Measurements from ENCODE around the gene RNF223.
A peak's percentile ranks its signal among the peaks of the same experiment; 100 is the strongest.
"Not testable (repeated sequence)": the region's sequence is repeated elsewhere in the genome, so short reads cannot be mapped to it uniquely, and the experiment has no call there.

The RNF223 gene

DNA sequence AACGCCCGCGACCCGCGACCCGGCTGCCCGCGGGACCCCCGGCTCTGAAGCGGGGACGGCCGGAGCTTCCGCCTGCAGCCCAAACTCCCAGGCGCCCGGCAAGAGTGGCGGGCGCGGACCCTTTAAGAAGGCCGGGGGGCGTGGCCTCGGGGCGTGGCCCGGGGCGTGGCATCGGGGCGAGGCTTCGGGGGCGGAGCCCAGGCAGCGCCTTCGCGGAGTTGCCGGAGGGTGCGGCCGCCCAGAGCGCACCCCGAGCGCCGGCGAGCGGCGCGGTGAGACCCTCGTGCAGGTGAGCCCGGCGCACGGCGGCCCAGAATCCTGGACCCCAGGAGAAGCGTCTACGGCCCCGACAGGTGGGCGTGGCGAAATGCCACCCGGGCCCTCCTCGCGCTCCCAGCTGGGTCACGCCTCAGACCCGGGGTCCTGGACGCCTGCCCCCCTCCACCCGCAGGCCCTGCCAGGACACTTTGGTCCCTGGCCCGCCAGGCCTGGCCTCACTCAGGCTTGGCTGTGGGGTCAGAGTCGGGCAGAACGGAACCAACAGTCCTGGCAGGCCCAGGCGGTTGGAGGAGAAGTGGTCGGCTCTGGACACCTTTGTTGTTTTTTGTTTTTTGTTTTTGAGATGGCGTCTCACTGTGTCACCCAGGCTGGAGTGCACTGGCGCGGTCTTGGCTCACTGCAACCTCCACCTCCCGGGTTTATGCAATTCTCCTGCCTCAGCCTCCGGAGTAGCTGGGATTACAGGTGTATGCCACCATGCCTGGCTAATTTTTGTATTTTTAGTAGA is 14.4 kb downstream of the RNF223 start:
- CTCF ChIA-PET: interaction anchor here (0.8 to 1.5 kb wide), 4 partner anchors 27 to 172 kb away, joined by 3 to 4 read pairs (median 3); no protein-coding TSS in a partner anchor
- DNase-seq (ENCODE audit: extremely low spot score): peak; percentile 96
- POLR2A ChIA-PET: interaction anchor here (0.9 to 1.3 kb wide), 5 partner anchors 28 to 92 kb away, joined by 3 to 4 read pairs (median 3); partner anchors contain the start of genes HES4 and ISG15
- TF ChIP-seq TARDBP (IDR thresholded peaks at IDR 0.05) (no peak), LEF1 (IDR thresholded peaks at IDR 0.05; ENCODE audit: borderline replicate concordance) (no peak), SUZ12 (IDR thresholded peaks at IDR 0.05) (no peak), FOXK2 (IDR thresholded peaks at IDR 0.05) (no peak), SP1 (IDR thresholded peaks at IDR 0.05) (peak; percentile 74; the same call in 1 of the 2 replicates), BHLHE40 (IDR thresholded peaks at IDR 0.05; ENCODE audit: borderline replicate concordance) (no peak)
- TF ChIP-seq, protein P1, sequence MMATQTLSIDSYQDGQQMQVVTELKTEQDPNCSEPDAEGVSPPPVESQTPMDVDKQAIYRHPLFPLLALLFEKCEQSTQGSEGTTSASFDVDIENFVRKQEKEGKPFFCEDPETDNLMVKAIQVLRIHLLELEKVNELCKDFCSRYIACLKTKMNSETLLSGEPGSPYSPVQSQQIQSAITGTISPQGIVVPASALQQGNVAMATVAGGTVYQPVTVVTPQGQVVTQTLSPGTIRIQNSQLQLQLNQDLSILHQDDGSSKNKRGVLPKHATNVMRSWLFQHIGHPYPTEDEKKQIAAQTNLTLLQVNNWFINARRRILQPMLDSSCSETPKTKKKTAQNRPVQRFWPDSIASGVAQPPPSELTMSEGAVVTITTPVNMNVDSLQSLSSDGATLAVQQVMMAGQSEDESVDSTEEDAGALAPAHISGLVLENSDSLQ (IDR thresholded peaks at IDR 0.05): no peak

DNA sequence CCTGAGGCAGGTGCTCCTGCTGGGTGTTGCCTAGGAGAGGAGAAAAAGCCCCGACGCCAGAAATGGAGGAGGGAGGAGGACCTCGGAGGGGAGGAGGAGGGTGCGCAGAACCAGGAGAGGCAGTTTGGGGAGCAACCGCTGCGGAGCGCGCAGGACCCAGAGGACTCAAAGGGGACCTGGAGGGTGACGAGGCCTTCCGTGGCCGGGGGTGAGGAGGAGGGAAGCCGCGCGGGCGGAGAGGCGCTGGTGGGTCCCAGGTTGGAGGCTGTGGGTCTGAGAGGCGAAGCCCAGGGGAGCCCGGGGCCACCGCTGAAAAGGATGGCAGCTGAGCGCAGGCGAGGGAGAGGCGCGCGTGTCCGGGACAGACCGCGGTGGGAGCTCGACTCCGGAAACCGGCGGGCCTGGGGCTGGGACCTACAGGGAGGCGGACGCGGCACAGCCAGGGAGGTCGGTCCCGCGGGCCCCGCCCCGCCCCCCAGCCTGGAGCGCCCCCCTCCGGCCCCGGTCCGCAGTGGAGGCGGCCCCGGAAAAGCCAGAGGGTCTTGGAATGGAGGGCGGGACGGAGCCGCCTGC is 15.1 kb downstream of the RNF223 start:
- TF ChIP-seq FOXM1 (IDR thresholded peaks at IDR 0.05; ENCODE audit: borderline replicate concordance): no peak
- no peak for TF ChIP-seq TARDBP (IDR thresholded peaks at IDR 0.05)
- TF ChIP-seq ZNF384 (IDR thresholded peaks at IDR 0.05): no peak
- TF ChIP-seq HDGF (IDR thresholded peaks at IDR 0.05; ENCODE audit: borderline replicate concordance): no peak
- TF ChIP-seq, protein P1 (IDR thresholded peaks at IDR 0.05): no peak
- no peak for TF ChIP-seq ELF4 (IDR thresholded peaks at IDR 0.05)
- ChIA-PET POLR2A (interaction anchor here (0.9 to 1.3 kb wide), 5 partner anchors 28 to 92 kb away, joined by 3 to 4 read pairs (median 3); partner anchors contain the start of genes HES4 and ISG15), CTCF (interaction anchor here (0.6 to 1.5 kb wide), 6 partner anchors 26 to 129 kb away, joined by 3 to 4 read pairs (median 4); no protein-coding TSS in a partner anchor)
- peak; percentile 18 for DNase-seq (ENCODE audit: extremely low spot score)

DNA sequence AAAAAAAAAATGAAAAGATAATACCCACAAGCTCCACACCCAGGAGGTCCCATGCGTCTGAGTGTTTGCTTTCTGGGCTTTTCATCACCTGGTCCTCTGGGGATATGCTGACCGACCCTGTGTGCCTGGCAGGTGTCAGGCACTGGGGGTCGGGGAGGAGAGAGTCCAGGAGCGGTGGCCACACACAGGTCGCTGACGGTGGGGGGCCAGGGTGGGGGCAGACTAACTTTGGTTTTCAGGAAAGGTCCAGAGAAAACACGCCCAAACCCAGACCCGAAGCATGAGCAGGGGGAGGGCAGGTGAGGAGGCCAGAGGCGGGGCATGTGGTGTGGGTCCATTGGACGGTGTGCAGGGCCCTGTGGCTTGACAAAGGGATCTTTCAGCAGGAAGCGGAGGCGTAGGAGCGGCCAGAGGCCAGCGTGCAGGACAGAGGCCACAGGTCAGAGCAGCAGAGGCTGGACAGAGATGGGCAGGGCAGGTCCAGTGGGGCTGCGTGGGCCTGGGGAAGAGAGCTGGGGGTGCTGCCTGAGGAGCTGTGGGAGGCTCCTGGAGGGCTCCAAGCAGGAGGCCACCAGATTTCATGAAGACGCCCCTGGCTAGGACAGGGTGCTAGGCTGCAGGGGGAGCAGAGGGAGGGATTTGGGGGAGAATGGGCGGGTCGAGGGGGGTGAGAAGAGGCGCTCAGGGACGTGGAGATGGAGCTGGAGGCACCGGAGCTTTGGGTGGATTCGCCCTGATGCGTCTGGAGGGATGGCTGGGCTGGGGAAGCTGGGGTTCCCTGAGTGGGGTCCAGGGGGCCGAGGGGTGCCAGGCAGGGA is 15.8 kb downstream of the RNF223 start:
- no peak for DNase-seq (ENCODE audit: extremely low spot score)
- POLR2A ChIA-PET: interaction anchor here (0.9 to 1.1 kb wide), 3 partner anchors 27 to 91 kb away, joined by 3 to 4 read pairs (median 3); partner anchors contain the start of gene ISG15
- CTCF ChIA-PET: interaction anchor here (0.6 to 1.5 kb wide), 6 partner anchors 25 to 130 kb away, joined by 3 to 4 read pairs (median 4); no protein-coding TSS in a partner anchor
- no peak for TF ChIP-seq L3MBTL2 (conservative IDR thresholded peaks at IDR 0.05)
- no peak for TF ChIP-seq SUZ12 (IDR thresholded peaks at IDR 0.05)
- TF ChIP-seq ZNF384 (IDR thresholded peaks at IDR 0.05): no peak
- TF ChIP-seq TARDBP (IDR thresholded peaks at IDR 0.05): no peak
- no peak for TF ChIP-seq HDGF (IDR thresholded peaks at IDR 0.05; ENCODE audit: borderline replicate concordance)
- TF ChIP-seq BHLHE40 (IDR thresholded peaks at IDR 0.05; ENCODE audit: borderline replicate concordance): no peak
- no peak for TF ChIP-seq LEF1 (IDR thresholded peaks at IDR 0.05; ENCODE audit: borderline replicate concordance)
- TF ChIP-seq, protein P1 (IDR thresholded peaks at IDR 0.05): no peak
- no peak for TF ChIP-seq FOXM1 (IDR thresholded peaks at IDR 0.05; ENCODE audit: borderline replicate concordance)
- no peak for TF ChIP-seq SP1 (IDR thresholded peaks at IDR 0.05)
- no peak for TF ChIP-seq FOXK2 (IDR thresholded peaks at IDR 0.05)
- no peak for TF ChIP-seq FOXA1 (IDR thresholded peaks at IDR 0.05)
- TF ChIP-seq ARNT (IDR thresholded peaks at IDR 0.05): no peak
- no peak for TF ChIP-seq NFRKB (IDR thresholded peaks at IDR 0.05)
- TF ChIP-seq CTBP1 (IDR thresholded peaks at IDR 0.05; ENCODE audit: borderline replicate concordance): no peak
- TF ChIP-seq ELF4 (IDR thresholded peaks at IDR 0.05): no peak

DNA sequence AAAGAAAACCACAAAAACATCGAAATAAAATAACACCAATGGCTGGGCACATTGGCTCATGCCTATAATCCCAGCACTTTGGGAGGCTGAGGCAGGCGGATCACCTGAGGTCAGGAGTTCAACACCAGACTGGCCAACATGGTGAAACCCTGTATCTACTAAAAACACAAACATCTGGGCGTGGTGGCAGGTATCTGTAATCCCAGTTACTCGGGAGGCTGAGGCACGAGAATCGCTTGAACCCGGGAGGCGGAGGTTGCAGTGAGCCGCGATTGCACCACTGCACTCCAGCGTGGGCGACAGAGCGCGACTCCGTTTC is 16.4 kb downstream of the RNF223 start:
- CTCF ChIA-PET; DNase-seq (ENCODE audit: extremely low spot score): not testable (repeated sequence)
- POLR2A ChIA-PET: interaction anchor here (0.8 kb wide), 1 partner anchor 38 kb away, joined by 3 read pairs; the partner anchor contains the start of gene AGRN

DNA sequence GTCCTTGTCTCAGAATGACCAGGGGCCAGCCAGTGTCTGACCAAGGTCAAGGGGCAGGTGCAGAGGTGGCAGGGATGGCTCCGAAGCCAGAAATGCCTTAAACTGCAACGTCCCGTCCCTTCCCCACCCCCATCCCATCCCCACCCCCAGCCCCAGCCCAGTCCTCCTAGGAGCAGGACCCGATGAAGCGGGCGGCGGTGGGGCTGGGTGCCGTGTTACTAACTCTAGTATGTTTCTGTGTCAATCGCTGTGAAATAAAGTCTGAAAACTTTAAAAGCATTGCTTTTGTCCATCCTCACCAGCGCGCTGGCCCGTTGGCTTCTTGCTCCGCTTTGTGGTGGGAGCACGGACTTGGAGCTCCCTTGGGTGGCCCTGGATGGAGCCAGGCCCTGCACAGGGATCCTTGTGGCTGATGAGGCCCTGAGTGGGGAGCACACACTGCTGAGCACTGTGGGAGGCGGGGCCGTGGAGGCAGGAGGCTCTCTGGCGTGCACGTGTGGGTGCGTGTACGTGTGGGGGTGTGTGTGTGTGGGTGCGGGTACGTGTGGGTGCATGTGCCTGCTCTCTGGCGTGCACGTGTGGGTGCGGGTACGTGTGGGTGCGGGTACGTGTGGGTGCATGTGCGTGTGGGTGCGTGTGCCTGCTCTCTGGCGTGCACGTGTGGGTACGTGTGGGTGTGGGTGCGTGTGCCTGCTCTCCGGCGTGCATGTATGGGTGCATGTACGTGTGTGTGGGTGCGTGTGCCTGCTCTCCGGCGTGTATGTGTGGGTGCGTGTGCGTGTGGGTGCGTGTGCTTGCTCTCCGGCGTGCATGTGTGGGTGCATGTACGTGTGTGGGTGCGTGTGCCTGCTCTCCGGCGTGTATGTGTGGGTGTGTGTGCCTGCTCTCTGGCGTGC is 18.0 kb downstream of the RNF223 start:
- ChIA-PET CTCF (no interaction called here), POLR2A (no interaction called here)
- no peak for TF ChIP-seq SP1 (IDR thresholded peaks at IDR 0.05)
- TF ChIP-seq ARNT (IDR thresholded peaks at IDR 0.05): no peak
- TF ChIP-seq HDGF (IDR thresholded peaks at IDR 0.05; ENCODE audit: borderline replicate concordance): no peak
- no peak for TF ChIP-seq ELF4 (IDR thresholded peaks at IDR 0.05)
- TF ChIP-seq FOXK2 (IDR thresholded peaks at IDR 0.05): no peak
- TF ChIP-seq NFRKB (IDR thresholded peaks at IDR 0.05): no peak
- TF ChIP-seq, protein P1 (IDR thresholded peaks at IDR 0.05): no peak
- no peak for TF ChIP-seq TARDBP (IDR thresholded peaks at IDR 0.05)
- no peak for TF ChIP-seq CTBP1 (IDR thresholded peaks at IDR 0.05; ENCODE audit: borderline replicate concordance)
- TF ChIP-seq FOXM1 (IDR thresholded peaks at IDR 0.05; ENCODE audit: borderline replicate concordance): no peak
- TF ChIP-seq FOXA1 (IDR thresholded peaks at IDR 0.05): no peak
- no peak for TF ChIP-seq L3MBTL2 (conservative IDR thresholded peaks at IDR 0.05)
- no peak for TF ChIP-seq BHLHE40 (IDR thresholded peaks at IDR 0.05; ENCODE audit: borderline replicate concordance)
- TF ChIP-seq ZNF384 (IDR thresholded peaks at IDR 0.05): no peak
- TF ChIP-seq SUZ12 (IDR thresholded peaks at IDR 0.05): no peak
- TF ChIP-seq LEF1 (IDR thresholded peaks at IDR 0.05; ENCODE audit: borderline replicate concordance): no peak
- DNase-seq (ENCODE audit: extremely low spot score): no peak

All from HEK293T (cell line).